ENCODE results near the gene SFT2D1.

The SFT2D1 gene

GRCh38 chr6:166274739-166275370, 67.5 kb downstream of the SFT2D1 start:
- DNase-seq, result no peak

DNA sequence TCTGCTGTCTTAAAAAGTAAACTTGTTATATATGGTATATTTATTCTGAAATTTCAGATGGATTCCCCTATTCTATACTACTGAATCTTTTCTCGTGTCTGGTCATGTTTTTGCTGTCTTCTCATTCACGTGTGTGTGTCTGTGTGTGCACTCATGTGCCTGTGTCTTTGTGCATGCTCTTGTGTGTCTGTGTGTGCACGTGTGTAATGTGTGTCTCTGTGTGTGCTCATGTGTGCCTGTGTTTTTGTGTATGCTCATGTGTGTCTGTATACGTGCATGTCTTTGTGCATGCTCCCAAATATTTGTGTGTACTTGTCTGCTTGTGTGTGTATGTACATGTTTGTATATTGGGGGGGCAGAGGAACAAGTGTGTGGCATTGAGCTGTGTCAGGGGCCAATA, 68.2 kb downstream of the SFT2D1 start:
- no peak for DNase-seq

DNA sequence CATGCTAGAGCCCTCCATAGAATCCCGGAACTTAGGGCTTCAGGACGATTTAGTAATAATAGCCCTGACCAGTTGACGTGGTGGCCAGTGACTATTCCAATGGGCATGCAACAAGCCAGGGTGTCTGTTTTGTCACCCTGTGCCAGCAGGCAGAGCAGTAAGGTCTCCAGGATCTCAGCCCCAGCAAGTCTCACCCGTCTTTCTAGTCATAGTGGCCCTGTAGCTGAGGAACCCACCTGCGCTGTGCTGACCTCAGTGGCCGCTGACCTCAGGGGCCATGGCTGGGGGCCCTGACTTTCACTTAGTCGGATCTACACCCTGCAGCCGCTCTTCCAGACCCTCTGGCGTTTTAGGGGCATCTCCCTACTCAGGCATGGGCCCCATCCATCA, 71.0 kb downstream of the SFT2D1 start:
- DNase-seq, result no peak

GRCh38 chr6:166270706-166271375, 71.5 kb downstream of the SFT2D1 start:
- no peak for DNase-seq
